GM18511 (cell line): Measurements from ENCODE around the gene STH.
"Not testable (repeated sequence)": the region's sequence is repeated elsewhere in the genome, so short reads cannot be mapped to it uniquely, and the experiment has no call there.

Source experiments
- ATAC-seq: cut with Tn5 transposase; IDR thresholded peaks from one replicate; pipeline ENCODE4 v1.9.1; 2021; ENCODE audit warnings: mild to moderate bottlenecking, moderate library complexity; ENCODE audit not compliant: unreplicated experiment

Gene STH

DNA sequence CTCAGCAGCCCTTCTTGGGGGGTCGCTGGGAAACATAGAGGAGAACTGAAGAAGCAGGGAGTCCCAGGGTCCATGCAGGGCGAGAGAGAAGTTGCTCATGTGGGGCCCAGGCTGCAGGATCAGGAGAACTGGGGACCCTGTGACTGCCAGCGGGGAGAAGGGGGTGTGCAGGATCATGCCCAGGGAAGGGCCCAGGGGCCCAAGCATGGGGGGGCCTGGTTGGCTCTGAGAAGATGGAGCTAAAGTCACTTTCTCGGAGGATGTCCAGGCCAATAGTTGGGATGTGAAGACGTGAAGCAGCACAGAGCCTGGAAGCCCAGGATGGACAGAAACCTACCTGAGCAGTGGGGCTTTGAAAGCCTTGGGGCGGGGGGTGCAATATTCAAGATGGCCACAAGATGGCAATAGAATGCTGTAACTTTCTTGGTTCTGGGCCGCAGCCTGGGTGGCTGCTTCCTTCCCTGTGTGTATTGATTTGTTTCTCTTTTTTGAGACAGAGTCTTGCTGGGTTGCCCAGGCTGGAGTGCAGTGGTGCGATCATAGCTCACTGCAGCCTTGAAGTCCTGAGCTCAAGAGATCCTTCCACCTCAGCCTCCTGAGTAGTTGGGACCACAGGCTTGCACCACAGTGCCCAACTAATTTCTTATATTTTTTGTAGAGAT is 3.4 kb downstream of the STH start:
- peak; percentile 54 for ATAC-seq

DNA sequence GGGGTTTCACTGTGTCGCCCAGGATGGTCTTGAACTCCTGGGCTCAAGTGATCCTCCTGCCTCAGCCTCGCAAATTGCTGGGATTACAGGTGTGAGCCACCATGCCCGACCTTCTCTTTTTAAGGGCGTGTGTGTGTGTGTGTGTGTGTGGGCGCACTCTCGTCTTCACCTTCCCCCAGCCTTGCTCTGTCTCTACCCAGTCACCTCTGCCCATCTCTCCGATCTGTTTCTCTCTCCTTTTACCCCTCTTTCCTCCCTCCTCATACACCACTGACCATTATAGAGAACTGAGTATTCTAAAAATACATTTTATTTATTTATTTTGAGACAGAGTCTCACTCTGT is 3.9 kb downstream of the STH start:
- no peak for ATAC-seq

DNA sequence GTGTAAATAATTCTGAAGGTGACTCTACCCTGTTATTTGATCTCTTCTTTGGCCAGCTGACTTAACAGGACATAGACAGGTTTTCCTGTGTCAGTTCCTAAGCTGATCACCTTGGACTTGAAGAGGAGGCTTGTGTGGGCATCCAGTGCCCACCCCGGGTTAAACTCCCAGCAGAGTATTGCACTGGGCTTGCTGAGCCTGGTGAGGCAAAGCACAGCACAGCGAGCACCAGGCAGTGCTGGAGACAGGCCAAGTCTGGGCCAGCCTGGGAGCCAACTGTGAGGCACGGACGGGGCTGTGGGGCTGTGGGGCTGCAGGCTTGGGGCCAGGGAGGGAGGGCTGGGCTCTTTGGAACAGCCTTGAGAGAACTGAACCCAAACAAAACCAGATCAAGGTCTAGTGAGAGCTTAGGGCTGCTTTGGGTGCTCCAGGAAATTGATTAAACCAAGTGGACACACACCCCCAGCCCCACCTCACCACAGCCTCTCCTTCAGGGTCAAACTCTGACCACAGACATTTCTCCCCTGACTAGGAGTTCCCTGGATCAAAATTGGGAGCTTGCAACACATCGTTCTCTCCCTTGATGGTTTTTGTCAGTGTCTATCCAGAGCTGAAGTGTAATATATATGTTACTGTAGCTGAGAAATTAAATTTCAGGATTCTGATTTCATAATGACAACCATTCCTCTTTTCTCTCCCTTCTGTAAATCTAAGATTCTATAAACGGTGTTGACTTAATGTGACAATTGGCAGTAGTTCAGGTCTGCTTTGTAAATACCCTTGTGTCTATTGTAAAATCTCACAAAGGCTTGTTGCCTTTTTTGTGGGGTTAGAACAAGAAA is 5.1 kb downstream of the STH start:
- ATAC-seq, result no peak

DNA sequence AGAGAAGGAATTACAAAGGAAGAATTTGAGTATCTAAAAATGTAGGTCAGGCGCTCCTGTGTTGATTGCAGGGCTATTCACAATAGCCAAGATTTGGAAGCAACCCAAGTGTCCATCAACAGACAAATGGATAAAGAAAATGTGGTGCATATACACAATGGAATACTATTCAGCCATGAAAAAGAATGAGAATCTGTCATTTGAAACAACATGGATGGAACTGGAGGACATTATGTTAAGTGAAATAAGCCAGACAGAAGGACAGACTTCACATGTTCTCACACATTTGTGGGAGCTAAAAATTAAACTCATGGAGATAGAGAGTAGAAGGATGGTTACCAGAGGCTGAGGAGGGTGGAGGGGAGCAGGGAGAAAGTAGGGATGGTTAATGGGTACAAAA is 7.0 kb downstream of the STH start:
- not testable (repeated sequence) for ATAC-seq

DNA sequence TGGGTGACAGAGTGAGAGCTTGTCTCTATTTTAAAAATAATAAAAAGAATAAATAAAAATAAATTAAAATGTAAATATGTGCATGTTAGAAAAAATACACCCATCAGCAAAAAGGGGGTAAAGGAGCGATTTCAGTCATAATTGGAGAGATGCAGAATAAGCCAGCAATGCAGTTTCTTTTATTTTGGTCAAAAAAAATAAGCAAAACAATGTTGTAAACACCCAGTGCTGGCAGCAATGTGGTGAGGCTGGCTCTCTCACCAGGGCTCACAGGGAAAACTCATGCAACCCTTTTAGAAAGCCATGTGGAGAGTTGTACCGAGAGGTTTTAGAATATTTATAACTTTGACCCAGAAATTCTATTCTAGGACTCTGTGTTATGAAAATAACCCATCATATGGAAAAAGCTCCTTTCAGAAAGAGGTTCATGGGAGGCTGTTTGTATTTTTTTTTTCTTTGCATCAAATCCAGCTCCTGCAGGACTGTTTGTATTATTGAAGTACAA is 8.5 kb downstream of the STH start:
- no peak for ATAC-seq

DNA sequence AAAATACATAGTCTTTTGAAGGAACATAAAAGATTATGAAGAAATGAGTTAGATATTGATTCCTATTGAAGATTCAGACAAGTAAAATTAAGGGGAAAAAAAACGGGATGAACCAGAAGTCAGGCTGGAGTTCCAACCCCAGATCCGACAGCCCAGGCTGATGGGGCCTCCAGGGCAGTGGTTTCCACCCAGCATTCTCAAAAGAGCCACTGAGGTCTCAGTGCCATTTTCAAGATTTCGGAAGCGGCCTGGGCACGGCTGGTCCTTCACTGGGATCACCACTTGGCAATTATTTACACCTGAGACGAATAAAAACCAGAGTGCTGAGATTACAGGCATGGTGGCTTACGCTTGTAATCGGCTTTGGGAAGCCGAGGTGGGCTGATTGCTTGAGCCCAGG is 9.5 kb downstream of the STH start:
- ATAC-seq, result no peak

DNA sequence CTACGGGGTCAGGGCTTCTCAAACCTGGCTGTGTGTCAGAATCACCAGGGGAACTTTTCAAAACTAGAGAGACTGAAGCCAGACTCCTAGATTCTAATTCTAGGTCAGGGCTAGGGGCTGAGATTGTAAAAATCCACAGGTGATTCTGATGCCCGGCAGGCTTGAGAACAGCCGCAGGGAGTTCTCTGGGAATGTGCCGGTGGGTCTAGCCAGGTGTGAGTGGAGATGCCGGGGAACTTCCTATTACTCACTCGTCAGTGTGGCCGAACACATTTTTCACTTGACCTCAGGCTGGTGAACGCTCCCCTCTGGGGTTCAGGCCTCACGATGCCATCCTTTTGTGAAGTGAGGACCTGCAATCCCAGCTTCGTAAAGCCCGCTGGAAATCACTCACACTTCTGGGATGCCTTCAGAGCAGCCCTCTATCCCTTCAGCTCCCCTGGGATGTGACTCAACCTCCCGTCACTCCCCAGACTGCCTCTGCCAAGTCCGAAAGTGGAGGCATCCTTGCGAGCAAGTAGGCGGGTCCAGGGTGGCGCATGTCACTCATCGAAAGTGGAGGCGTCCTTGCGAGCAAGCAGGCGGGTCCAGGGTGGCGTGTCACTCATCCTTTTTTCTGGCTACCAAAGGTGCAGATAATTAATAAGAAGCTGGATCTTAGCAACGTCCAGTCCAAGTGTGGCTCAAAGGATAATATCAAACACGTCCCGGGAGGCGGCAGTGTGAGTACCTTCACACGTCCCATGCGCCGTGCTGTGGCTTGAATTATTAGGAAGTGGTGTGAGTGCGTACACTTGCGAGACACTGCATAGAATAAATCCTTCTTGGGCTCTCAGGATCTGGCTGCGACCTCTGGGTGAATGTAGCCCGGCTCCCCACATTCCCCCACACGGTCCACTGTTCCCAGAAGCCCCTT is 10.9 kb downstream of the STH start:
- ATAC-seq, result no peak

DNA sequence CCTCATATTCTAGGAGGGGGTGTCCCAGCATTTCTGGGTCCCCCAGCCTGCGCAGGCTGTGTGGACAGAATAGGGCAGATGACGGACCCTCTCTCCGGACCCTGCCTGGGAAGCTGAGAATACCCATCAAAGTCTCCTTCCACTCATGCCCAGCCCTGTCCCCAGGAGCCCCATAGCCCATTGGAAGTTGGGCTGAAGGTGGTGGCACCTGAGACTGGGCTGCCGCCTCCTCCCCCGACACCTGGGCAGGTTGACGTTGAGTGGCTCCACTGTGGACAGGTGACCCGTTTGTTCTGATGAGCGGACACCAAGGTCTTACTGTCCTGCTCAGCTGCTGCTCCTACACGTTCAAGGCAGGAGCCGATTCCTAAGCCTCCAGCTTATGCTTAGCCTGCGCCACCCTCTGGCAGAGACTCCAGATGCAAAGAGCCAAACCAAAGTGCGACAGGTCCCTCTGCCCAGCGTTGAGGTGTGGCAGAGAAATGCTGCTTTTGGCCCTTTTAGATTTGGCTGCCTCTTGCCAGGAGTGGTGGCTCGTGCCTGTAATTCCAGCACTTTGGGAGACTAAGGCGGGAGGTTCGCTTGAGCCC is 11.6 kb downstream of the STH start:
- ATAC-seq, result no peak

DNA sequence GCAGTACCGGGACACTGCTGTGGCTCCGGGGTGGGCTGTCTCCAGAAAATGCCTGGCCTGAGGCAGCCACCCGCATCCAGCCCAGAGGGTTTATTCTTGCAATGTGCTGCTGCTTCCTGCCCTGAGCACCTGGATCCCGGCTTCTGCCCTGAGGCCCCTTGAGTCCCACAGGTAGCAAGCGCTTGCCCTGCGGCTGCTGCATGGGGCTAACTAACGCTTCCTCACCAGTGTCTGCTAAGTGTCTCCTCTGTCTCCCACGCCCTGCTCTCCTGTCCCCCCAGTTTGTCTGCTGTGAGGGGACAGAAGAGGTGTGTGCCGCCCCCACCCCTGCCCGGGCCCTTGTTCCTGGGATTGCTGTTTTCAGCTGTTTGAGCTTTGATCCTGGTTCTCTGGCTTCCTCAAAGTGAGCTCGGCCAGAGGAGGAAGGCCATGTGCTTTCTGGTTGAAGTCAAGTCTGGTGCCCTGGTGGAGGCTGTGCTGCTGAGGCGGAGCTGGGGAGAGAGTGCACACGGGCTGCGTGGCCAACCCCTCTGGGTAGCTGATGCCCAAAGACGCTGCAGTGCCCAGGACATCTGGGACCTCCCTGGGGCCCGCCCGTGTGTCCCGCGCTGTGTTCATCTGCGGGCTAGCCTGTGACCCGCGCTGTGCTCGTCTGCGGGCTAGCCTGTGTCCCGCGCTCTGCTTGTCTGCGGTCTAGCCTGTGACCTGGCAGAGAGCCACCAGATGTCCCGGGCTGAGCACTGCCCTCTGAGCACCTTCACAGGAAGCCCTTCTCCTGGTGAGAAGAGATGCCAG is 12.9 kb downstream of the STH start:
- ATAC-seq, result no peak

DNA sequence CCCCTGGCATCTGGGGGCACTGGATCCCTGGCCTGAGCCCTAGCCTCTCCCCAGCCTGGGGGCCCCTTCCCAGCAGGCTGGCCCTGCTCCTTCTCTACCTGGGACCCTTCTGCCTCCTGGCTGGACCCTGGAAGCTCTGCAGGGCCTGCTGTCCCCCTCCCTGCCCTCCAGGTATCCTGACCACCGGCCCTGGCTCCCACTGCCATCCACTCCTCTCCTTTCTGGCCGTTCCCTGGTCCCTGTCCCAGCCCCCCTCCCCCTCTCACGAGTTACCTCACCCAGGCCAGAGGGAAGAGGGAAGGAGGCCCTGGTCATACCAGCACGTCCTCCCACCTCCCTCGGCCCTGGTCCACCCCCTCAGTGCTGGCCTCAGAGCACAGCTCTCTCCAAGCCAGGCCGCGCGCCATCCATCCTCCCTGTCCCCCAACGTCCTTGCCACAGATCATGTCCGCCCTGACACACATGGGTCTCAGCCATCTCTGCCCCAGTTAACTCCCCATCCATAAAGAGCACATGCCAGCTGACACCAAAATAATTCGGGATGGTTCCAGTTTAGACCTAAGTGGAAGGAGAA is 13.5 kb downstream of the STH start:
- no peak for ATAC-seq

DNA sequence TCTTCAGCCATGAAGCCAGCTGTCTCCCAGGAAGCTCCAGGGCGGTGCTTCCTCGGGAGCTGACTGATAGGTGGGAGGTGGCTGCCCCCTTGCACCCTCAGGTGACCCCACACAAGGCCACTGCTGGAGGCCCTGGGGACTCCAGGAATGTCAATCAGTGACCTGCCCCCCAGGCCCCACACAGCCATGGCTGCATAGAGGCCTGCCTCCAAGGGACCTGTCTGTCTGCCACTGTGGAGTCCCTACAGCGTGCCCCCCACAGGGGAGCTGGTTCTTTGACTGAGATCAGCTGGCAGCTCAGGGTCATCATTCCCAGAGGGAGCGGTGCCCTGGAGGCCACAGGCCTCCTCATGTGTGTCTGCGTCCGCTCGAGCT is 14.1 kb downstream of the STH start:
- no peak for ATAC-seq

DNA sequence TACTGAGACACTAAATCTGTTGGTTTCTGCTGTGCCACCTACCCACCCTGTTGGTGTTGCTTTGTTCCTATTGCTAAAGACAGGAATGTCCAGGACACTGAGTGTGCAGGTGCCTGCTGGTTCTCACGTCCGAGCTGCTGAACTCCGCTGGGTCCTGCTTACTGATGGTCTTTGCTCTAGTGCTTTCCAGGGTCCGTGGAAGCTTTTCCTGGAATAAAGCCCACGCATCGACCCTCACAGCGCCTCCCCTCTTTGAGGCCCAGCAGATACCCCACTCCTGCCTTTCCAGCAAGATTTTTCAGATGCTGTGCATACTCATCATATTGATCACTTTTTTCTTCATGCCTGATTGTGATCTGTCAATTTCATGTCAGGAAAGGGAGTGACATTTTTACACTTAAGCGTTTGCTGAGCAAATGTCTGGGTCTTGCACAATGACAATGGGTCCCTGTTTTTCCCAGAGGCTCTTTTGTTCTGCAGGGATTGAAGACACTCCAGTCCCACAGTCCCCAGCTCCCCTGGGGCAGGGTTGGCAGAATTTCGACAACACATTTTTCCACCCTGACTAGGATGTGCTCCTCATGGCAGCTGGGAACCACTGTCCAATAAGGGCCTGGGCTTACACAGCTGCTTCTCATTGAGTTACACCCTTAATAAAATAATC is 14.6 kb downstream of the STH start:
- ATAC-seq, result no peak

DNA sequence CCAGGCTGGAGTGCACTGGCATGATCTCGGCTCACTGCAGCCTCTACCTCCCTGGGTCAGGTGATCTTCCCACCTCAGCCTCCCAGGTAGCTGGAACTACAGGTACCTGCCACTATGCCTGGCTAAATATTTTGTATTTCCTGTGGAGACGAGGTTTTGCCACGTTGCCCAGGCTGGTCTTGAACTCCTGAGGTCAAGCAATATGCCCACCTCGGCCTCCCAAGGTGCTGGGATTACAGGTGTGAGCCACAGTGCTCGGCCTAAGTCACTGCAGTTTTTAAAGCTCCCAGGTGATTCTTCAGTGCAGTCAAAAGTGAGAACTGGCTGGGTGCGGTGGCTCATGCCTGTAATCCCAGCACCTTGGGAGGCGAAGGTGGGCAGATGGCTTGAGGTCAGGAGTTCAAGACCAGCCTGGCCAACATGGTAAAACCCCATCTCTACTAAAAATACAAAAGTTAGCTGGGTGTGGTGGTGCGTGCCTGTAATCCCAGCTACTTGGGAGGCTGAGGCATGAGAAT is 20.4 kb downstream of the STH start:
- ATAC-seq, result not testable (repeated sequence)

DNA sequence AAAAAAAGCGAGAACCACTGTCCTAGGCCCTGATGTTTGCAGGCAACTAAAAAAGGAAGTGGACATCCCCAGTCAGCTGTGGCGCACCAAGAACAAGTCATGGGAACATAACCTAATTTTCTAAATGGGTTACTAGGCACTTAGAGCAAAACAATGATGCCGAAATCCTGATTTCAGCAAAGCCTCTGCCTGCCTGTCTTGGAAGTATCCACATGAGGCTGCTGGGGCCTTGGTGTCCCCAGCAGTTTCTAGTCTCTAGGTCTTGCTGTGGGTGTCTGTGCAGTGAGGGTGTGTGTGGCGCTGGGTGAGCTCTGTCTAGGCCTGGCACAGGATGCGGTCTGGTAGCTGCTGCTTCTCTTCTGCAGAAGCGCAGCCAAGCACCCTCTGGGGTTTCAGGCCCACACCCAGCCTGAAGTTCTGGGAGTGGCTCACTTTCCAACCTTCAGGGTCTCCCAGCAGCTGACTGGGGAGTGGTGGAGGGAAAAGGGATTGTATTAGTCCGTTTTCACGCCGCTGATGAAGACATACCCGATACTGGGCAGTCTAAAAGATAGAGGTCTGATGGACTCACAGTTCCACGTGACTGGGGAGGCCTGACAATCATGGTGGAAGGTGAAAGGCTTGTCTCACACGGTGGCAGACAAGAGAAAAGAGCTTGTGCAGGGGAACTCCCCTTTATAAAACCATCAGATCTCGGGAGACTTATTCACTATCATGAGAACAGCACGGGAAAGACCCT is 21.1 kb downstream of the STH start:
- ATAC-seq, result peak; percentile 72

DNA sequence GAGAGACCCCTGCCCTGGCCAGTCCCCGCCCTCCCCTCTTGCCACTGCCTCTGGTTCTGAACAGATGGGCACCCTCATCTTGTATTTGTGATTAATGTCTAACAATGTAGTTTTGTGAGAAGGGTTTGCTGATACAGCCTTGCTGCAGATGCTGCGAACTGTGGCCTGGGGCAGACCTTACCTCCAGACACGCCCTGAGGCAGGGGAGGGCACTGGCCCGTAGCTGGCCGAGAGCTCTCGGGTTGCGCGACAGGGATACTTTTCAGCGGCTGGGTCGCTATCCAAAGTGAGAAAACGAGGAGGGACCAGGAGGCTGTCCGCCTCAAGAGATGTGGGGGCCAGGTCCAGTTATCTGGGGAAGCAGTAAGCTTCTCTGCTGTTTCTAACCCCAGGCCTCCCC is 21.9 kb downstream of the STH start:
- ATAC-seq, result no peak

DNA sequence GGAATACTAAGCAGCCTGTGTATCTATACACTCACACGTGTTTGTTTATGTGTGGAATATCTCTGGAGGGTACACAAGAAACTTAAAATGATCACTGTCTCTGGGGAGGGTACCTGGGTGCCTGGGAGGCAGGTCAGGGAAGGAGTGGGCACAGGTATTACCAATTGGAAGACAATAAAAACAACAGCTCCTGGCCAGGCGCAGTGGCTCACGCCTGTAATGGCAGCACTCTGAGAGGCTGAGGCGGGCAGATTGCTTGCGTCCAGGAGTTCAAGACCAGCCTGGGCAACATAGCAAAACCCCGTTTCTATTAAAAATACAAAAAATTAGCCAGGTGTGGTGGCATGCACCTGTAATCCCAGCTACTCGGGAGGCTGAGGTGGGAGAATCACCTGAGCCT is 24.3 kb downstream of the STH start:
- not testable (repeated sequence) for ATAC-seq

DNA sequence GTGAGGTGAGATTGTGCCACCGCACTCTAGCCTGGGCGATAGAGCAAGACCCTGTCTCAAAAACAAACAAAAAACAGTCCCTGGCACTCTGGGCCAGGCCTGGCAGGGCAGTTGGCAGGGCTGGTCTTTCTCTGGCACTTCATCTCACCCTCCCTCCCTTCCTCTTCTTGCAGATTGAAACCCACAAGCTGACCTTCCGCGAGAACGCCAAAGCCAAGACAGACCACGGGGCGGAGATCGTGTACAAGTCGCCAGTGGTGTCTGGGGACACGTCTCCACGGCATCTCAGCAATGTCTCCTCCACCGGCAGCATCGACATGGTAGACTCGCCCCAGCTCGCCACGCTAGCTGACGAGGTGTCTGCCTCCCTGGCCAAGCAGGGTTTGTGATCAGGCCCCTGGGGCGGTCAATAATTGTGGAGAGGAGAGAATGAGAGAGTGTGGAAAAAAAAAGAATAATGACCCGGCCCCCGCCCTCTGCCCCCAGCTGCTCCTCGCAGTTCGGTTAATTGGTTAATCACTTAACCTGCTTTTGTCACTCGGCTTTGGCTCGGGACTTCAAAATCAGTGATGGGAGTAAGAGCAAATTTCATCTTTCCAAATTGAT is 24.8 kb downstream of the STH start:
- ATAC-seq, result no peak

DNA sequence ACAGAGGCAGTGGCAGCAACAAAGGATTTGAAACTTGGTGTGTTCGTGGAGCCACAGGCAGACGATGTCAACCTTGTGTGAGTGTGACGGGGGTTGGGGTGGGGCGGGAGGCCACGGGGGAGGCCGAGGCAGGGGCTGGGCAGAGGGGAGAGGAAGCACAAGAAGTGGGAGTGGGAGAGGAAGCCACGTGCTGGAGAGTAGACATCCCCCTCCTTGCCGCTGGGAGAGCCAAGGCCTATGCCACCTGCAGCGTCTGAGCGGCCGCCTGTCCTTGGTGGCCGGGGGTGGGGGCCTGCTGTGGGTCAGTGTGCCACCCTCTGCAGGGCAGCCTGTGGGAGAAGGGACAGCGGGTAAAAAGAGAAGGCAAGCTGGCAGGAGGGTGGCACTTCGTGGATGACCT is 25.5 kb downstream of the STH start:
- ATAC-seq, result no peak
